Psoas muscle (tissue), 8 donors: ENCODE measurements around the gene ICAM2. TPM values are rescaled to one million over a fixed set of nuclear protein-coding genes. Genes with fewer than 3 reads are reported as not detected.

ENCODE experiments used
- ATAC-seq, 4 donors: fragments of 200-7000 bp; cut with Tn5 transposase; one replicate each; pipeline ENCODE4 v1.9.1; 2020; ENCODE audit warnings: moderate library complexity in 3 of 4, mild to moderate bottlenecking in 2 of 4
- DNase-seq, 2 donors: peaks; one replicate each; pipeline ENCODE4 v3.0.0-alpha.2; 2020
- H3K27ac ChIP-seq: fragments of 200-600 bp; one replicate; pipeline ENCODE4 v1.8.0; 2022
- H3K27me3 ChIP-seq, 3 donors: fragments of 200-600 bp in 1 of 3; one replicate each; pipeline versions ENCODE4 v1.6.1 to v1.8.0; 2013 to 2022; ENCODE audit warnings: low read length in 2 of 3, mild to moderate bottlenecking in 2 of 3, moderate library complexity in 1 of 3; ENCODE audit not compliant: insufficient read depth in 3 of 3
- H3K36me3 ChIP-seq, 2 donors: fragments of 200-600 bp in 1 of 2; one replicate each; pipeline versions ENCODE4 v1.6.1 to v1.8.0; 2013 to 2022; ENCODE audit warnings: low read depth in 1 of 2, mild to moderate bottlenecking in 1 of 2, moderate library complexity in 1 of 2; ENCODE audit not compliant: insufficient read depth in 1 of 2
- H3K4me1 ChIP-seq: fragments of 200-600 bp; one replicate; pipeline ENCODE4 v1.8.0; 2022
- H3K4me3 ChIP-seq: fragments of 200-600 bp; one replicate; pipeline ENCODE4 v1.8.0; 2022; ENCODE audit warnings: mild to moderate bottlenecking
- H3K9me3 ChIP-seq: fragments of 200-600 bp; one replicate; pipeline ENCODE4 v1.8.0; 2022
- CTCF ChIP-seq: fragments of 200-600 bp; IDR thresholded peaks from one replicate; pipeline ENCODE4 v1.8.0; 2022; ENCODE audit warnings: antibody characterized with exemption
- WGBS, 3 donors: extraction: QIAGEN DNeasy Blood & Tissue Kit; methylation state at CpG; one replicate each; pipeline versions ENCODE4 v1.1.6 to v1.1.7; 2013; 5-methylcytosine and 5-hydroxymethylcytosine counted together
- intact Hi-C, 2 donors: fragments of 100-400 bp; cut with DNase I; formaldehyde crosslinking; loops; one replicate each; pipeline versions ENCODE4 v1.11.0 to v1.14.2; 2022
- polyA plus RNA-seq, 3 donors: library from polyadenylated mRNA; stranded (reverse); fragments of 200-250 nt; gene quantifications; one replicate each; pipeline ENCODE4 v1.2.3, GENCODE V29; 2013
- total RNA-seq, 4 donors: library from RNA; stranded (reverse); fragmentation: NEBNext Ultra II Directional in 2 of 4; extraction: Animal tissue kit (Norgen Biotek cat#: 25700) in 2 of 4; gene quantifications; one replicate each; pipeline versions ENCODE4 v1.2.1 to v1.2.4, GENCODE V29; 2021 to 2023
- donor health status: healthy with polysubstance abuse.
- donor health status: DM: no; HTN: no; CAD: no; lungs with moderate emphysema.
- donor health status: Bipolar disorder and iron deficiency.
- donor health status: healthy.
- donor health status: DM: yes; HTN: yes; CAD: no.
- donor health status: DM: no; HTN: no; CAD: no.
- donor health status: DM: no; HTN: no; CAD: no.
- donor health status: DM: yes; HTN: yes; CAD: no.

ICAM2 gene
- total and polyA plus RNA-seq, 7 donors = 20.4 to 50.0 (median 27.0) TPM

- H3K27ac ChIP-seq = peak overlapping the region; percentile 93
- peaks cover 0 to 54% of the 10 kb centered on the region in 2 donors for H3K36me3 ChIP-seq
- peak overlapping the region; percentile 42 for H3K4me3 ChIP-seq
- H3K27me3 ChIP-seq = no peaks in the 10 kb centered on the region
- ATAC-seq = no peak
- no peak for DNase-seq
- TF ChIP-seq CTCF = no peak
- intact Hi-C loops = no loop called here
- WGBS, 3 donors = 85 to 96% (median 90%) methylated on average over 6 of the region's 6 CpGs
- no peaks in the 10 kb centered on the region for H3K9me3 ChIP-seq
- peaks cover 66% of the 10 kb centered on the region for H3K4me1 ChIP-seq
Observed at GRCh38 chr17:63973247-63973646, 47.2 kb downstream of the ICAM2 start.

GRCh38 chr17:63972796-63973195, 47.6 kb downstream of the ICAM2 start, which contains the start of gene SCN4A:
SCN4A (minus strand) TSS chr17:63972918; CDS start chr17:63972841, 77 bp downstream.
- TF ChIP-seq CTCF = no peak
- ATAC-seq (no peak), DNase-seq (peak in 1 of 2 donors; percentile 46)
- WGBS, 3 donors = 91 to 93% (median 93%) methylated on average over 12 to 14 of the region's 14 CpGs
- H3K36me3 ChIP-seq = peaks cover 0 to 59% of the 10 kb centered on the region in 2 donors
- H3K4me1 ChIP-seq = peaks cover 61% of the 10 kb centered on the region
- intact Hi-C loops = no loop called here
- no peaks in the 10 kb centered on the region for H3K9me3 ChIP-seq
- peak within 1 kb of the TSS; percentile 93 for H3K27ac ChIP-seq
- no peaks in the 10 kb centered on the region for H3K27me3 ChIP-seq
- H3K4me3 ChIP-seq = peak within 1 kb of the TSS; percentile 42

- peaks cover 0 to 93% of the 10 kb centered on the region in 2 donors for H3K36me3 ChIP-seq
- H3K9me3 ChIP-seq = no peaks in the 10 kb centered on the region
- WGBS, 3 donors = 52 to 66% (median 65%) methylated on average over 10 of the region's 10 CpGs
- intact Hi-C loops = no loop called here
- no peaks in the 10 kb centered on the region for H3K27me3 ChIP-seq
- no peak for TF ChIP-seq CTCF
- no peak overlapping the region for H3K4me3 ChIP-seq
- ATAC-seq (no peak), DNase-seq (peak in 1 of 2 donors; percentile 36)
- H3K27ac ChIP-seq = peak overlapping the region; percentile 43
- H3K4me1 ChIP-seq = peaks cover 28% of the 10 kb centered on the region
Observed at GRCh38 chr17:63969278-63969677, 51.2 kb downstream of the ICAM2 start.

GRCh38 chr17:63967953-63968352, 52.5 kb downstream of the ICAM2 start:
- intact Hi-C loops = no loop called here
- DNase-seq (peak in 1 of 2 donors; percentile 70), ATAC-seq (peak; percentile 35 to 64 (median 52))
- Histone ChIP-seq H3K4me3 (no peak overlapping the region), H3K4me1 (peaks cover 29% of the 10 kb centered on the region), H3K27me3 (no peaks in the 10 kb centered on the region), H3K27ac (peak overlapping the region; percentile 43), H3K36me3 (peaks cover 0 to 96% of the 10 kb centered on the region in 2 donors), H3K9me3 (no peaks in the 10 kb centered on the region)
- no peak for TF ChIP-seq CTCF
- WGBS, 3 donors = 81 to 92% (median 86%) methylated on average over 19 of the region's 19 CpGs
